Fibroblast of the aortic adventitia (primary cell): ENCODE data around the gene METAP1. TPM values are rescaled to one million over a fixed set of nuclear protein-coding genes. Genes with fewer than 3 reads are reported as not detected.
A peak's percentile ranks its signal among the peaks of the same experiment; 100 is the strongest.
"Not testable (repeated sequence)": the region's sequence is repeated elsewhere in the genome, so short reads cannot be mapped to it uniquely, and the experiment has no call there.

ENCODE experiments used
- DNase-seq: peaks from one replicate; pipeline ENCODE4 v3.0.0-alpha.2; 2010; ENCODE audit warnings: low read depth
- H3K4me3 ChIP-seq: 2 replicates; pipeline ENCODE4 v1.5.1; 2011; ENCODE audit warnings: low read depth, mild to moderate bottlenecking, control low read depth, low read length, moderate library complexity
- total RNA-seq: library from RNA; depleted of rRNA; stranded (reverse); fragments of >200 nt; gene quantifications from 2 replicates; pipeline ENCODE4 v1.2.3, GENCODE V29; 2012; ENCODE audit warnings: low replicate concordance
- TF ChIP-seq, protein P1 (sequence below): IDR thresholded peaks from 2 replicates; pipeline ENCODE4 v1.5.1; 2011; ENCODE audit warnings: mild to moderate bottlenecking, low read length, control low read depth, inconsistent platforms; ENCODE audit not compliant: insufficient read depth

The METAP1 gene
- total RNA-seq, 1 donor, result 57.5 TPM

DNA sequence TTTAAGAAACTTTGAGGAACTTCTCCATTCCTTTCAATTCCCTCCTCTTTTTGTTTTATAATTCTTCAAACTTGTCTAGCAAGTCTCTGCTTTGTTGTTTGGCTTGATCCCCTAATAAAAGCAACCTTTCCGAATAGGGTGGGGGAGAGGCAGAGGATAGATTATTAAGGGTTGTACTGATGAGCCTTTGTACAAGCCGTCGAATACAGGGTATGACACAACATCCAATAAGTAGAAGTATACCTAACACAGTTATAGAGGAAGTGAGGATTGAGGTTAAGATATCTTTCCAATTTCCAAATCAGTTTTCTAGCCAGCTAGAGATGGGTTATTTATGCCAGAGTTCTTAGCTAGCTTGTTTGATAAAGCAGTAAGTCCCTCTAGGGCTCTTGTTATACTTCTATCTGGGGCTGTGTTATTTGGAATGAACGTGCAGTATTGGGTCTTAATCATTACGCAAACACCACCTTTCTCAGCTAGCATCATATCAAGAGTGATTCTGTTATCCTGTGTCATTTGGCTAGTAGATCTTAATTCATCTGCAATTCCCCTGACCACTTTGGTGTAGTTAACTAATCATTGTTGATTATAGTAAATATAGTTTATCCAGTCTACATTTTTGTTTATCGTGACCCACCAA lies 18.5 kb downstream of the METAP1 start:
- H3K4me3 ChIP-seq, result no peak overlapping the region
- TF ChIP-seq, protein P1, sequence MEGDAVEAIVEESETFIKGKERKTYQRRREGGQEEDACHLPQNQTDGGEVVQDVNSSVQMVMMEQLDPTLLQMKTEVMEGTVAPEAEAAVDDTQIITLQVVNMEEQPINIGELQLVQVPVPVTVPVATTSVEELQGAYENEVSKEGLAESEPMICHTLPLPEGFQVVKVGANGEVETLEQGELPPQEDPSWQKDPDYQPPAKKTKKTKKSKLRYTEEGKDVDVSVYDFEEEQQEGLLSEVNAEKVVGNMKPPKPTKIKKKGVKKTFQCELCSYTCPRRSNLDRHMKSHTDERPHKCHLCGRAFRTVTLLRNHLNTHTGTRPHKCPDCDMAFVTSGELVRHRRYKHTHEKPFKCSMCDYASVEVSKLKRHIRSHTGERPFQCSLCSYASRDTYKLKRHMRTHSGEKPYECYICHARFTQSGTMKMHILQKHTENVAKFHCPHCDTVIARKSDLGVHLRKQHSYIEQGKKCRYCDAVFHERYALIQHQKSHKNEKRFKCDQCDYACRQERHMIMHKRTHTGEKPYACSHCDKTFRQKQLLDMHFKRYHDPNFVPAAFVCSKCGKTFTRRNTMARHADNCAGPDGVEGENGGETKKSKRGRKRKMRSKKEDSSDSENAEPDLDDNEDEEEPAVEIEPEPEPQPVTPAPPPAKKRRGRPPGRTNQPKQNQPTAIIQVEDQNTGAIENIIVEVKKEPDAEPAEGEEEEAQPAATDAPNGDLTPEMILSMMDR, result no peak
- no peak for DNase-seq

DNA sequence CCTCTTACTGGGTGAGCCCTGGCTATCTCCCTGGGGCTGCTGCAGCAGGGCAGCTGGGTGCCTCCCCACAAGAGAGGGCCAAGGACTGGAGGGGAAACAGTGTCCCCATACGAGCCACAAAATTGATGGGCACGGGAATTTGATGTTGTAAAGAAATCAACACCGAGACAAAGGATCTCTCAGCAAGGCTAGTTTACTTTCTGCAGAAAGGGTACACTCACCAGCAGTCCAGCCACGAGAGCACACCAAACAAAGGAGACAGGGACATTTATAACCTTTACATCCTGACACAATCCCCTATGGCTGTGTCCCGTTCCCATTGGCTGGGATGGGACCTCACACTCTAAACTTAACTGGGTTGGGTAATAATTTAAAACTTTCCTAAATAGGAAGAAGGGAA lies 25.9 kb downstream of the METAP1 start:
- TF ChIP-seq, protein P1, result no peak
- no peak for DNase-seq
- H3K4me3 ChIP-seq, result no peak overlapping the region

GRCh38 chr4:99022566-99022965 lies 27.0 kb downstream of the METAP1 start:
- H3K4me3 ChIP-seq, result peak overlapping the region; percentile 50
- DNase-seq, result no peak
- TF ChIP-seq, protein P1, result no peak

DNA sequence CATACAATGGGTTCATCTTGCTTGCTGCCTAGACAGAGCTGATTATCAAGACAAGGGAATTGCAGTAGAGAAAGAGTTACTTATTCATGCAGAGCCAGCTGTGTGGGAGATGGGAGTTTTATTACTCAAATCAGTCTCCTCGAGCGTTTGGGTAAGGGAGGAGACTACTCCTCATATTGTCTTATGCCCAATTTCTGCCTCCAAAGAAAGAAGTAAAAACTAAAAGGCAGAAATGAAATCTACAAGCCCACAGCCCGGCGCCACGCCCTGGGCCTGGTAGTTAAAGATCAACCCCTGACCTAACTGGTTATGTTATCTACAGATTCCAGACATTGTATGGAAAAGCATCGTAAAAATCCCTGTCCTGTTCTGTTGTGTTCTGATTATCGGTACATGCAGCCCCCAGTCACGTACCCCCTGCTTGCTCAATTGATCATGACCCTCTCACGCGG lies 28.3 kb downstream of the METAP1 start:
- not testable (repeated sequence) for DNase-seq, H3K4me3 ChIP-seq

DNA sequence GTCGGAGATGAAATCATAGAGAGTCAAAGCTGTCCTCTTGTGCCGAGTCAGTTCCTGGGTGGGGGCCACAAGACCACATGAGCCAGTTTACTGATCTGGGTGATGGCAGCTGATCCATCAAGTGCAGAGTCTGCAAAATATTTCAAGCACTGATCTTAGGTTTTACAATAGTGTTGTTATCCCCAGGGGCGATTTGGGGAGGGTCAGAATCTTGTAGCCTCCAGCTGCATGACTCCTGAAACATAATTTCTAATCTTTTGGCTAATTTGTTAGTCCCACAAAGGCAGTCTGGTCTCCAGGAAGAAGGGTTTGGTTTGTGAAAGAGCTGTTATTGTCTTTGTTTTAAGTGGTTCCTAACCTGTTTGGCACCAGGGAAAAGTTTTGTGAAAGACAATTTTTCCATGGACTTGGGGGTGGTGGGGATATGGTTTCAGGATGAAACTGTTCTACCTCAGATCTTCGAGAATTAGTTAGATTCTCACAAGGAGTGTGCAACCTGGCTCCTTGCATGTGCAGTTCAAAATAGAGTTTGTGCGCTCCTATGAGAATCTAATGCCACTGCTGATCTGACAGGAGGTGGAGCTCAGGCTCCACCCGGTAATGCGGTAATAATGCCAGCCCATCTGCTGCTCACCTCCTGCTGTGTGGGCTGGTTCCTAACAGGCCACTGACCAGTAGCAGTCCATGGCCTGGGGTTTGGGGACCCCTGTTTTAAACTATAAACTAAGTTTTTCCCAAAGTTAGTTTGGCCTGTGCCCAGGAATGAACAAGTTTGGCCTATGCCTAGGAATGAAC lies 29.2 kb downstream of the METAP1 start:
- no peak for DNase-seq
- no peak overlapping the region for H3K4me3 ChIP-seq
- TF ChIP-seq, protein P1, result no peak

GRCh38 chr4:99025506-99025905 lies 30.0 kb downstream of the METAP1 start:
- TF ChIP-seq, protein P1, result no peak
- no peak overlapping the region for H3K4me3 ChIP-seq
- DNase-seq, result no peak

DNA sequence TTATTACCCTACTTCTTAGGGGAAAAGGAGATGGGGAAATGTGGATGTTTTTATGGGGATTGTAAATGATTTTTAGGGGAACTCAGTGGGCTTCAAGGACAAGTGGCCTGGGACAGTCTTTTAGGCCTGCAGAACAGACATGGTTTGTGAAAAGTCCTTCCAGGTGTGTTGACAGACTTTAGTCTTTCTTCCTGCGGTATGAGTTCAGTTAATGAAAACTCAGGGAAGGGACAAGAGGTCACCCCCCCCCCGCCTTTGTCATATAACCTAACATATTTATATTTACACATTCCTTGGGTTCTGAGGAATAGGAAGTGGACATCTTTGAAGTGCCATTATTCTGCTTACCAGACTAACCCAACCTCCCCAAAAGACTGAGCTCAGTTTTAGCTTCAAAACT lies 31.8 kb downstream of the METAP1 start:
- TF ChIP-seq, protein P1, result no peak
- no peak for DNase-seq
- no peak overlapping the region for H3K4me3 ChIP-seq
